HG02798 (cell line): Measurements from ENCODE around the gene APBA3.

Experiments used
- ATAC-seq: cut with Tn5 transposase; IDR thresholded peaks from one replicate; pipeline ENCODE4 v1.9.1; 2021; ENCODE audit warnings: mild to moderate bottlenecking; ENCODE audit not compliant: unreplicated experiment, poor library complexity

APBA3 gene

DNA sequence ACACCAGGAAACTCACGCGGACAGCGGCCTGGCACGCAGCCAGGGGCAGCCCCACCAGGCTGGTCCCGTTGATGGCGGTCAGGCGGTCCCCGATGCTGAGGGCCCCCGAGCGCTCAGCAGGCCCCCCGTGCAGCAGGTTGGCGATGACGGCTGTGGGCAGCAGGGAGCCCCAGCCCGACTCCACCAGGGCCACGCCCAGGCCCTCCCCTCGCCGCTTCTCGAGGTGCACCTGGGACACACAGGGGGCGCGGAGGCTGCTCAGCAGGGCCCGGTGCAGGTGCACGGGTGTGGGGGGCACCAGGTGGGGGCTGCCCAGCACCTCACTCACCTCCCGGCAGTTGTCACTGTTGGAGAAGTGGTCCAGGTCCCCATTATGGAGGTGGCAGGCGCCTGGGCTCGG is 9.0 kb downstream of the APBA3 start:
- ATAC-seq, result no peak

DNA sequence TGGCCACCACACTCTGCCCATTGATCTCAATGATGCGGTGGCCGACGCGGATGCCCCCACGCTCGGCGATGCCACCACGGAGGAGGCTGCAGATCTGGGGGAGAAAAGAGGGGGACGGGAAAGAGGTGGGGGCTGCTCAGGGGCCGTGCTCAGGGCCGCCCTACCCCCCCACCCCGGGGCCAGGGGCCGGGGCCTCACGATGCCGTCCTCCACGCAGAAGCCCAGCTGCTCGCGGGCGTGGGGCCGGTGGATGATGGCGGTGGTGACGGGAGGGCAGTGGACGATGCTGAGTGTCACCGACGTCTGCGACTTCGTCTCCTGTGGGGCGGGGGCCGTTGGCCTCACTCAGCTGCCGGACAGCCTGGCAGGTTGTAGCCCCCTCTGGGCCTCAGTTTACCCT is 10.3 kb downstream of the APBA3 start:
- ATAC-seq, result no peak

DNA sequence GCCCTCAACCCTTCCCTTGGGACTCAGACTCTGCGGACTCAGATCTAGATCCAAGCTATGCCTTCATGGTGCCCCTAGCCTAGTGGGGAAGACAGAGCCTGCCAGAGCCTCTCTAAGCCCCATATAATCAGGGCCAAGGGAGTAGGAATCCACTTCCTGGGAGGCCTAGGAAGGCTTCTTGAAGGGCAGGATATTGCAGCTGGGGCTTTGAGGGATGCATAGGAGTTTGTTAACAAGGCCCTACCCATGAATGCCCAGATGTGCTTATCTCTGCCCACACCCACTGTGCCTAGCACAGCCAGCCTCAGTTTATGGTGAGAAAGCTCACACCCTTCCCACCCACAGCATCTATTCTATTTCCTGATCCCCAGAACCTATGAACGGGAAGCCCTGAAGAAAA is 11.3 kb downstream of the APBA3 start:
- ATAC-seq, result no peak

DNA sequence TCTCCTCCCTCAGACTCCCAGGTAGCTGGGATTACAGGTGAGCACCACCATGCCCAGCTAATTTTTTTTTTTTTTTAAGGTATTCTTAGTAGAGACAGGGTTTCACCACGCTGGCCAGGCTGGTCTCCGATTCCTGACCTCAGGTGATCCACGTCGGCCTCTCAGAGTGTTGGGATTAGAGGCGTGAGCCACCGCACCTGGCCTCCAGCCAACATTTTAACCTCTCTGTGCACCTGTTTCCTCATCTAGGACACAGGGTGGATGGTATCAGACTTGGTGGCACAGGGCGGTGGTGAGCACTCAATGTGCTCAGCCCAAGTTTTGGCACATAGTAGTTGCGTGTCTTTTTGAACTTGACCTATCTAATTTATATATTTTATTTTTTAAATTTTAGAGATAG is 12.5 kb downstream of the APBA3 start:
- no peak for ATAC-seq

DNA sequence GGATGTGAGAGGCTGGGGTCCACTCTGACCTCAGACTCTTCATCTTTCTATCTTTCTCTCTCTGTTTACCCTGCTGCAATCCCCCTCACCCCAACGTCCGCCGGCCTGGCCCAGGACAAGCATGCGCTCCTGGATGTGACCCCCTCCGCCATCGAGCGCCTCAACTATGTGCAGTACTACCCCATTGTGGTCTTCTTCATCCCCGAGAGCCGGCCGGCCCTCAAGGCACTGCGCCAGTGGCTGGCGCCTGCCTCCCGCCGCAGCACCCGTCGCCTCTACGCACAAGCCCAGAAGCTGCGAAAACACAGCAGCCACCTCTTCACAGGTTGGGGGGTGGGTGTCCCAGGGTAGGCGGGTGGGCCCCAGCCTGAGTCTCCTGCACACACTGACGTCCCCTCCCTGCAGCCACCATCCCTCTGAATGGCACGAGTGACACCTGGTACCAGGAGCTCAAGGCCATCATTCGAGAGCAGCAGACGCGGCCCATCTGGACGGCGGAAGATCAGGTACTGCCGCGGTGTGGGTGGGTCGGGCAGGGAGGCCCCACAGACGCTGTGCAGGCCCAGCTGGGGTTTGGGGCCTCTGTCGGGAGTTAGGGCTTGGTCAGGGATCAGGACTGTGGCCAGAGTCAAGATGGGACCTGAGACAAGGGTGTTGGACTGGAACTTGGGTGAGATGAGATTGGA is 15.0 kb downstream of the APBA3 start:
- ATAC-seq, result no peak

DNA sequence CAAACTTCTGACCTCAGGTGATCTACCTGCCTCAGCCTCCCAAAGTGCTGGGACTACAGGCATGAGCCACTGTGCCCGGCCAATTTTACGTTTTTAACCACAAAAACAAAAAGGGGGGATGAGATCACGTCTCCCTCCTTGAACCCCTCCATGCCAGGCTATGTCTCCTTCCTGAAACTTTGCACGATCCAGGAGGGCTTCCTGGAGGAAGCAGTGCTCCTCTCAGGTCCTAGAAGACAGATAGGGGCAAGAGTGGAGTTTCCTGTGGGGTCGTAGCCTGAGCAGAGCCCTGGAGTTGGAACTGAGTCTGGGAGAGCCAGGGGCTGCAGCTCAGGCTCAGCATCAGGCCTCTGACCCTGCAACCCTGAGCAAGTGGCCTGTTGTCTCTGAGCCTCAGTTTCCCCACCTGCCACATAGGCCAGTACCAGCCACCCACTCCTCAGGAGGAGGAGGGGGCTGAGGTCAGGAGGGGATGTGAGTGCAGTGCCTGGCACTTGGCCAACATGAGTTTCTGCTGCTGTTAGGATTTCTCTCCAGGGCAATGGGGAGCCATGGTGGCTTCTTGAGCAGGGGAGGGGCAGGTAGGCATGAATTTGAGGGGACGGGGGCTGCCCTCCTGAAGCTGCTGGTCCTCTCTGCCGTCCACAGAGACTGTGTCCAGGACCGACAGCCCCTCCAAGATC is 16.0 kb downstream of the APBA3 start:
- ATAC-seq, result no peak

DNA sequence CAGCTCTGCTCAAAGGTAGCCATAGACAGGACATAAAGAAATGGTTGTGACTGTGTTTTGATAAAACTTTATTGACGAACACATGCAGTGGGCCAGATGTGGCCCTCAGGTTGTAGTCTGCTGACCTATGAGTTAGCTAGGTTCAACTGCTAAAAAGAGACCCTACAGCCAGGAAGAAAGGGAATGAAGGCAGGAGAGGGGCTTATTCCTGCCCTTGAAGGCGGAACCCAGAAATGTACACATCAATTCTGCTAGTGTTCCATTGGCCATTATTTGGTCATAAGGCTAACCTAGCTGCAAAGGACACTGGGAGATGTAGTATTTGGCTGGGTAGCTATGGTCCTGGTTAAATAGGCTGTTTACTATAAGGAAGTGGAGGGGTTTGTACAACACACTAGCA is 18.0 kb downstream of the APBA3 start:
- ATAC-seq, result no peak

DNA sequence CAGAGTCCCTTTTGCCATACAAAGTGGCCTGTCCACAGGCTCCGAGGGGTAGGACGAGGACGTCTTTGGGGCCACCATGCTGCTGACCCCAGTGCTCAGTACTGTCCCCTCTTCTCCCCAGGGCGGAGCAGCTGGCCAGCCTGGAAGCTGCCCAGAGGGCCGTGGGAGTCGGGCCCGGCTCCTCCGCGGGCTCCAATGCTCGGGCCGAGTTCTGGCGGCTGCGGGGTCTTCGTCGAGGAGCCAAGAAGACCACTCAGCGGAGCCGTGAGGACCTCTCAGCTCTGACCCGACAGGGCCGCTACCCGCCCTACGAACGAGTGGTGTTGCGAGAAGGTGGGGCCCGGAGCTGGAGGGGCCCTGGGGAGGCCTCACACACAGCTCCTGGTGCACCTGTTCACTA is 21.1 kb downstream of the APBA3 start:
- no peak for ATAC-seq

DNA sequence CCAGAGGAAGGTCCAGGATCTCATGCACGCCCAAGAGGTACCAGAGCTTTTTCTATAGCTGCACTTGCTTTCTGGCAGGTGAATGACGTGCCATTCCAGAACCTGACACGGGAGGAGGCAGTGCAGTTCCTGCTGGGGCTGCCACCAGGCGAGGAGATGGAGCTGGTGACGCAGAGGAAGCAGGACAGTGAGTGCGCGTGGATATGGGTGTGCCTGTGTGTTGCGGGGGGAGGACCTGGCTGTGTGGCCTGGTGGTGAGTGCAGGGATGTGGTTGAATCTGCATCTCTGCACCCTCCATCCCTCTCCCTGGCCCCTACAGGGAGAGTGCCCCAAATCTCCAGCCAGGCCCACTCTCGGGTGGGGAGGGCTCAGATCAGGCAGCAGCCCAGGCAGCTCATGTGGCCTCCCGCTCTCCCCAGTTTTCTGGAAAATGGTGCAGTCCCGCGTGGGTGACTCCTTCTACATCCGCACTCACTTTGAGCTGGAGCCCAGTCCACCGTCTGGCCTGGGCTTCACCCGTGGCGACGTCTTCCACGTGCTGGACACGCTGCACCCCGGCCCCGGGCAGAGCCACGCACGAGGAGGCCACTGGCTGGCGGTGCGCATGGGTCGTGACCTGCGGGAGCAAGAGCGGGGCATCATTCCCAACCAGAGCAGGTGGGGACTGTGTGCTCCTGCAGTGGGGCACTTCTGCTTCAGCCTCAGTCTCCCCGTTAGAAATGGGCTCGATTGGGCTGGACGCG is 22.8 kb downstream of the APBA3 start:
- no peak for ATAC-seq

DNA sequence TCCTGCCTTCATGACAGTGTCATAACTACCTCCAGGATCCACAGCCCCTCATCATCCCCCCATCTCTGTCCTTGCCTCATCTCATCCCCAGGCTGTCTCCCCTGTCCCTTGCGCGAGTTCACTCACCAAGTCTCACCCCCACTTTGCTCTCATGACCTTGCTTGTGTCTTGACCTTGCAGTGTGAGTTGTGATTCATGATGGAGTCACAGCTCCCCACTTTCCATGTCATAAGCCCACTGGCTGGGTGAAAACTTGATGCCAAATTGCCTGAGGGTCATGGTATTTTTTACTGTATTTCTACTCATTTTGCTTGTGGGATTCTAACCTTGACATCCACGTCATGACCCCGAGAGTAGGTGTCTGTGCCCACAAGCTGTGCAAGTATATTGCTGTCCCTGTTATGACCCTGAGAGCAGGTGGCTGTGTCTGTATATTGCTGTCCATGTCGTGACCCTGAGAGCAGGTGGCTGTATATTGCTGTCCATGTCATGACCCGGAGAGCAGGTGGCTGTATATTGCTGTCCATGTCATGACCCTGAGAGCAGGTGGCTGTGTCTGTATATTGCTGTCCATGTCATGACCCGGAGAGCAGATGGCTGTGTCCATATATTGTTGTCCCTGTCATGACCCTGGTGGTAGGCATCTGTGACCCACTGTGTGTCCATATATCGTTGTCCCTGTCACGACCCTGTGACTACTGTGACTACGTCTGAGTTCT is 23.8 kb downstream of the APBA3 start:
- no peak for ATAC-seq

DNA sequence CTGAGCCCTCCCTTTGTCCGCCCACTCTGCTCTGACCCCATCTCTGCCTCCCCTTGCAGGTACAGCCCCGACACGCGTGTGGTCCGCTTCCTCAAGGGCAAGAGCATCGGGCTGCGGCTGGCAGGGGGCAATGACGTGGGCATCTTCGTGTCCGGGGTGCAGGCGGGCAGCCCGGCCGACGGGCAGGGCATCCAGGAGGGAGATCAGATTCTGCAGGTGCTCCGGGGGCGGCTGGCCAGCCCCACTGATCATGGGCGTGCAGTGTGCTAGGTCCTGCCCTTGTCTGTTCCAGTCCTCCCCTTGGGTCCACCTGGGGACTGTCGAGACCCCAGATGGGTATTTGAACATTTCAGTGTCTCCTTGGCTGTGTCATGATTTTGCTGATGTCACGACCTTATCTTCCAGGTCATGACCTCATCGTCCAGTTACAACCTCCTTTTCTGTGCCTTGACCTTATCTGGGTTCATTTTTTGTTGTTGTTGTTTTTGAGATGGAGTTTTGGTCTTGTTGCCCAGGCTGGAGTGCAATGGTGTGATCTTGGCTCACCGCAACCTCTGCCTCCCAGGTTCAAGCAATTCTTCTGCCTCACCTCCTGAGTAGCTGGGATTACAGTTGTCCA is 25.3 kb downstream of the APBA3 start:
- ATAC-seq, result no peak

DNA sequence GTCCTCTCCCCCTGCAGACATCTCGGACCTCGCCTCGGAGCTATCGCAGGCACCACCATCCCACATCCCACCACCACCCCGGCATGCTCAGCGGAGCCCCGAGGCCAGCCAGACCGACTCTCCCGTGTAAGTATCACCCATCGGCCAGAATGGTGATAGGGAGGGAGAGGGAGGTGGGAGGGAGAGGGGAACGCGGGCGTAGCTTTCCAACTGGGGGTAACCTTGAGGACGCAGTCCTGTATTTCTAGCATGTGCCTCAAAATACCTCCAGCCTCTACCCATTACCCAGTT is 27.2 kb downstream of the APBA3 start:
- ATAC-seq, result no peak

DNA sequence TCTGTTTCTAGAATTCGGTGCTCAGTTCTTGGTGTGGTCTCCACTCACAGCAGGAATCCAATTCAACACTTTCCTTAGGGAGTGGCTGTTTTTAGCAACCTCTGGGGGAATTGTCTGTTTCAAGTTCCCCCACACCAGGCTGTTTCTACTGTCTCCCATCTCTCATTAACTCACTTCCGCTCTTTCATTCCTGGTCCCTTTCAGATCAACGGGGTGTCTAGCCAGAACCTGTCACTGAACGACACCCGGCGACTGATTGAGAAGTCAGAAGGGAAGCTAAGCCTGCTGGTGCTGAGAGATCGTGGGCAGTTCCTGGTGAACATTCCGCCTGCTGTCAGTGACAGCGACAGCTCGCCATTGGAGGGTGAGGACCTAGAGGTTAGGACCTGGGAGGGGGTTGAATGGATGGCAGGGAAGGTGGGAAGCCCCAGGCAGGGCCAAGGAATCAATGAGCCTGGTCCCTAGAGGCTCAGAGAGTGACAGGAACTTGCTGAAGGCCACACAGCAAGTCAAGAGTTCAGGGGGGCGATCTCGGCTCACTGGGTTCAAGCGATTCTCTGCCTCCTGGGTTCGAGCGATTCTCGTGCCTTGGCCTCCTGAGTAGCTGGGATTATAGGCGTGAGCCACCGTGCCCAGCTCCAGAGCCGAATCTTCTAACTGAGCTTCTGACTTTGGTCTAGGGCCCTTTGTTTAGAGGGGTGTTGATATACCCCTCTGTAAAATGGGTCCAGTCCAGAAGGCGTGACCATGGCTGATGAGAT is 27.8 kb downstream of the APBA3 start:
- no peak for ATAC-seq

DNA sequence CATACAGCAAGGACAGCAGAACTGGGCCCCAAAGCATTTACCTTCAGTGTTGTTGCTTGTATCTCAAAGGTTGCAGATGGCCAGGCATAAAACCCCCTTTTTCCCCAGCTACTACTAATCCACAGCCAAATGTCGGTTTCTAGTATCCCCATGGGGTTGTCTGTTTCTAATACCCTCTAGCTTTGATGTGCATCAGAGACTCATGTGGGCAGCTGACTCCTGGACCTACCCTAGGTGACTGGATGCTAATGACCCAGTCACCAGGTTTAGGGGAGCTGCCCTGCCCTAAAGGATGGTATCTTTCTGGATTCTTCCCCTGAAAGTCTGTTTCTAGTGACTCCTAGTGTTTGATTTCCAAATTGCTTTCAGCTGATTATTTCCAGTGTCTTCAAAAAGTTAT is 29.4 kb downstream of the APBA3 start:
- ATAC-seq, result no peak

DNA sequence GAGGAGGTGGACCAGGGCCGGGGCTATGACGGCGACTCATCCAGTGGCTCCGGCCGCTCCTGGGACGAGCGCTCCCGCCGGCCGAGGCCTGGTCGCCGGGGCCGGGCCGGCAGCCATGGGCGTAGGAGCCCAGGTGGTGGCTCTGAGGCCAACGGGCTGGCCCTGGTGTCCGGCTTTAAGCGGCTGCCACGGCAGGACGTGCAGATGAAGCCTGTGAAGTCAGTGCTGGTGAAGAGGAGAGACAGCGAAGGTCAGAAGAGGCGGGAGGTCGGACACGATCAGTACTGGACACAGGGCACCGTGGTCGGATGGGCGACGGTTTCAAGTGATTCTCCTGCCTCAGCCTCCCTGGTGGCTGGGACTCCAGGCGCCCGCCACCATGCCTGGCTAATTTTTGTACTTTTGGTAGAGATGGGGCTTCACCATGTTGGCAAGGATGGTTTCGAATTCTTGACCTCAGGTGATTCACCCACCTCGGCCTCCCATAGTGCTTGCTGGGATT is 31.0 kb downstream of the APBA3 start:
- ATAC-seq, result no peak

DNA sequence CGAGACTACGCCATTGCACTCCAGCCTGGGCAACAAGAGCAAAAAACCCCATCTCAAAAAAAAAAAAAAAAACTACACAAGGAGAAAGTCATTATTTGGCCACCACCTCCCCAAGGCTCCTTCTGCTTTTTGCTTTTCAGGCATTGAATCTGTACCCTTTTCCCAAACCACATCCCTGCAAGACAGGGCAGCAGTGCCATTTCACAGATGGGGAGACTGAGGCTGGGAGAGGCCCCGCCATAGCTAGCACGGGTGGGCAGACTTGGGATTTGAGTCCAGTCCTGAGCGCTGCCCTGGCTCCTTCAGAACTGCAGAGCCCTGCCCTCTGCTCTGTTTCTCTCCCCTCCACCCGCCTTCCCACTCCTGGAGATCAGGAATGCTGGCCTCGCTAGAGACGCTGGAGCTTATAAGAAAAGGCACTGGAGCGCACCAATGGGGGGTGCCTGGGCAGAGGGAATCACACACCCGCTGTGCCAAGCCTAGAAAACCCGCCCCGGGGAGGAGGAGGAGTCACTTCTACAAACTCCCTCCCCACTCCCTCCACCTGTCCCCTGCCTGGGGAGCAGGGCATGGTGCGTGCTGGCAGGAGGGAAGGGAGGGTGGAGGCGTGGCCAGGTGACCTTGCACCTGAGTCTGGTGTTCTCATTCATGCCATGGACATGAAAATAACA is 35.7 kb downstream of the APBA3 start:
- ATAC-seq, result no peak

DNA sequence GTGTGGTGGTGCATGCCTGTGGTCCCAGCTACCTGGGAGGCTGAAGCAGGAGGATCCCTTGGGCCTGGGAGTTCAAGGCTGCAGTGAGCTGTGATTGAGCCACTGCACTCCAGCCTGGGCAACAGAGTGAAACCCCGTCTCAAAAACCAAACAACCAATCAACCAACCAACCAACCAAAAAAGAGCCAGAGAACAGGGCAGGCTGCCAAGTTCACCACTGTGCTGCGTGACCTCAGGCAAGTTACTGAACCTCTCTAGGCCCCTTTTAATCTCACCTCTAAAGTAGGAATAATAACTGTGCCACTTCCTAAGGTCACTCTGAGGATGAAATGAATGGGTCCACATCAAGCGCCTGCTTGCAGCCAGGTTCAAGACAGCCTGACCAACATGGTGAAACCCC is 36.4 kb downstream of the APBA3 start:
- no peak for ATAC-seq

DNA sequence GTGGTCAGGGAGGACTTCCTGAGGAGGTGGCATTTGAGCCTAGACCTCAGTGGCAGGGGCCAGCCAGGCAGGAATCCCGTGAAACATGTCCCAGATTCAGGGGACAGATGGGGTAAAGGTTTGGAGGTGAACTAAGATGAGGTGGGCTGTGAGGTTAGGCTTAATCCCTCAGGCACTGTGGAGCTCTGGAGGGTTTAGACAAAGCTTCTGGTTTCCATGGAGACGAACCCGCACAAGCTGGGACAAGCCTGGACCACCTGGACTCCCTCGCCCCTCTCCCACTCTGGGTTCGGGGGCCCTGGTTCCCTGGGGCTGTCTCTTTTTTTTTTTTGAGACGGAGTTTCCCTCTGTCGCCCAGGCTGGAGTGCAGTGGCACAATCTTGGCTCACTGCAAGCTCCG is 37.6 kb downstream of the APBA3 start:
- no peak for ATAC-seq

DNA sequence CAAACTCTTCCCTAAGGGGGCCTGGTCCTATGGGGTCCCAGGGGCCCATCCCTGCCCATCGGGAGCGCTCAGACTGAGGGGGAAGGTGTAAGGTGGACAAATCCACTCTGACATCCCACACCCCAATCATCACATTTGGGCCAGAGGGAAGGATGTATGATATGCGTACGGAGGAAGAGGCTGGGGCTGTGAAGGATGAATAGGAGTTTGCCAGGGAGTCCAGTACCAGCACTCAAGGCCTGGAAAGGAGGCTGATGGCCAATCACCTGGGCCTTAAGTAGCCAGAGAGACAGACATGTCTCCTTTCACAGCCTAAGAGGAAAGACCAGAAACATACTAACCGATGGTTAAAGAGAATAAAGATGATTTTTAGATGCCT is 38.4 kb downstream of the APBA3 start:
- ATAC-seq, result no peak
